PC-3 (cell line): ENCODE data around the gene COMTD1. TPM values are rescaled to one million over a fixed set of nuclear protein-coding genes. Genes with fewer than 3 reads are reported as not detected.

Experiments
- ATAC-seq: fragments of 200-7000 bp; cut with Tn5 transposase; 2 replicates; pipeline ENCODE4 v1.9.1; 2020; ENCODE audit warnings: mild to moderate bottlenecking, moderate library complexity
- BruUV-seq: library from RNA; stranded (reverse); fragments of 400-500 nt; replicated peaks from 2 replicates; lab custom pipeline; 2021; lab: Mats Ljungman, UMichigan
- CTCF ChIA-PET: fragments of 300-600 bp; sonication (Branson Sonifier 250); formaldehyde crosslinking; loops from one replicate; lab custom pipeline; 2022; ENCODE audit warnings: antibody characterized with exemption; lab: Charles Lee
- POLR2A ChIA-PET: fragments of 300-600 bp; sonication (Branson Sonifier 250); formaldehyde crosslinking; loops from one replicate; lab custom pipeline; 2022; ENCODE audit warnings: antibody characterized with exemption; ENCODE audit not compliant: unreplicated experiment; lab: Charles Lee
- DNase-seq: peaks from one replicate; pipeline ENCODE4 v3.0.0-alpha.2; 2015
- H2AFZ ChIP-seq: fragments of 300-600 bp; sonication (generic); 2 replicates; pipeline ENCODE4 v1.6.0; 2016; ENCODE audit warnings: antibody characterized with exemption, low read length
- H3F3A ChIP-seq: fragments of 300-600 bp; sonication (generic); one replicate; pipeline ENCODE4 v1.6.0; 2017; ENCODE audit warnings: antibody characterized with exemption, low read length, control low read depth, mild to moderate bottlenecking; ENCODE audit not compliant: unreplicated experiment
- H3K27ac ChIP-seq: fragments of 300-600 bp; sonication (generic); 2 replicates; pipeline ENCODE4 v1.5.1; 2016; ENCODE audit warnings: mild to moderate bottlenecking, low read length
- H3K27me3 ChIP-seq: fragments of 300-600 bp; sonication (generic); 2 replicates; pipeline ENCODE4 v1.6.1; 2016; ENCODE audit warnings: low read length, mixed read lengths
- H3K36me3 ChIP-seq: fragments of 300-600 bp; sonication (generic); 2 replicates; pipeline ENCODE4 v1.6.1; 2016; ENCODE audit warnings: low read depth, mixed run types, low read length, mixed read lengths
- H3K4me1 ChIP-seq: fragments of 300-600 bp; sonication (generic); 2 replicates; pipeline ENCODE4 v1.5.1; 2016; ENCODE audit warnings: low read length; ENCODE audit not compliant: insufficient read depth
- H3K4me2 ChIP-seq: fragments of 300-600 bp; sonication (generic); 2 replicates; pipeline ENCODE4 v1.6.0; 2016; ENCODE audit warnings: low read length
- H3K4me3 ChIP-seq: fragments of 300-600 bp; sonication (generic); 2 replicates; pipeline ENCODE4 v1.5.1; 2016; ENCODE audit warnings: mild to moderate bottlenecking, low read length, mixed read lengths
- H3K79me2 ChIP-seq: fragments of 300-600 bp; sonication (generic); 2 replicates; pipeline ENCODE4 v1.6.1; 2017; ENCODE audit warnings: low read length, mixed read lengths
- H3K9ac ChIP-seq: fragments of 300-600 bp; sonication (generic); 2 replicates; pipeline ENCODE4 v1.6.0; 2016; ENCODE audit warnings: mild to moderate bottlenecking, low read length
- H3K9me2 ChIP-seq: fragments of 300-600 bp; sonication (generic); replicated peaks from 2 replicates; pipeline ENCODE4 v1.6.1; 2016; ENCODE audit warnings: mixed run types, low read length, mixed read lengths
- H3K9me3 ChIP-seq: fragments of 300-600 bp; sonication (generic); 2 replicates; pipeline ENCODE4 v1.6.1; 2016; ENCODE audit warnings: low read length, mixed read lengths
- H4K20me1 ChIP-seq: fragments of 300-600 bp; sonication (generic); 2 replicates; pipeline ENCODE4 v1.6.1; 2016; ENCODE audit warnings: low read length, mixed read lengths
- CTCF ChIP-seq: fragments of 300-600 bp; sonication (generic); conservative IDR thresholded peaks from 2 replicates; pipeline ENCODE4 v1.5.1; 2017; ENCODE audit warnings: antibody characterized with exemption, low read depth, mild to moderate bottlenecking, low read length
- EZH2 ChIP-seq: fragments of 300-600 bp; sonication (generic); IDR thresholded peaks from one replicate; pipeline ENCODE4 v1.6.1; 2017; ENCODE audit warnings: antibody characterized with exemption, mild to moderate bottlenecking, low read length; ENCODE audit not compliant: unreplicated experiment
- EZH2phosphoT487 ChIP-seq: fragments of 300-600 bp; sonication (generic); IDR thresholded peaks from 2 replicates; pipeline ENCODE4 v1.6.1; 2018; ENCODE audit warnings: mild to moderate bottlenecking, antibody characterized with exemption, low read length, borderline replicate concordance
- intact Hi-C: fragments of 100-400 bp; cut with micrococcal nuclease; formaldehyde crosslinking; loops from 2 replicates; pipeline ENCODE4 v1.9.0; 2023
- total RNA-seq: library from RNA; depleted of rRNA; stranded (reverse); fragments of >200 nt; gene quantifications from 2 replicates; pipeline ENCODE4 v1.2.3, GENCODE V29; 2014

COMTD1 gene
- total RNA-seq, 1 experiment from 2014 or later = 183 TPM

GRCh38 chr10:75234683-75235374 lies 928 bp downstream of the COMTD1 start:
- no peaks in the 10 kb centered on the region for H3K27me3 ChIP-seq
- peak overlapping the region; percentile 71 for H3K27ac ChIP-seq
- H3K4me2 ChIP-seq = peak overlapping the region; percentile 93
- TF ChIP-seq CTCF = peak; percentile 58; the same call in 1 of the 2 replicates
- TF ChIP-seq EZH2 = no peak
- H3K9ac ChIP-seq = peak overlapping the region; percentile 81
- peaks cover 32% of the 10 kb centered on the region for H3F3A ChIP-seq
- intact Hi-C loops = loop anchor here (1.0 to 10.0 kb wide), 6 partner anchors 25 to 408 kb away; partner anchors contain the start of genes KAT6B and VDAC2
- POLR2A ChIA-PET = interaction anchor here (0.5 to 1.3 kb wide), 8 partner anchors 23 to 1104 kb away, joined by 3 to 25 read pairs (median 4); no protein-coding TSS in a partner anchor
- BruUV-seq = no TSS peak
- H3K9me3 ChIP-seq = no peaks in the 10 kb centered on the region
- CTCF ChIA-PET = interaction anchor here (0.6 to 6.8 kb wide), 16 partner anchors 12 to 131 kb away, joined by 3 to 170 read pairs (median 5); partner anchors contain the start of genes SAMD8 and VDAC2
- H3K9me2 ChIP-seq = no peaks in the 10 kb centered on the region
- ATAC-seq (peak; percentile 33), DNase-seq (peak; percentile 35)
- peaks cover 26% of the 10 kb centered on the region for H4K20me1 ChIP-seq
- H2AFZ ChIP-seq = peak overlapping the region; percentile 62
- peaks cover 42% of the 10 kb centered on the region for H3K4me1 ChIP-seq
- H3K79me2 ChIP-seq = peaks cover 20% of the 10 kb centered on the region
- H3K4me3 ChIP-seq = peak overlapping the region; percentile 72
- peaks cover 29% of the 10 kb centered on the region for H3K36me3 ChIP-seq

- Histone ChIP-seq H3K79me2 (peaks cover 24% of the 10 kb centered on the region), H4K20me1 (peaks cover 33% of the 10 kb centered on the region), H3K27me3 (no peaks in the 10 kb centered on the region), H3K4me1 (peaks cover 42% of the 10 kb centered on the region), H3F3A (peaks cover 39% of the 10 kb centered on the region), H3K9me2 (no peaks in the 10 kb centered on the region), H3K27ac (peak overlapping the region; percentile 71), H3K9ac (peak overlapping the region; percentile 81), H2AFZ (peak overlapping the region; percentile 62), H3K36me3 (peaks cover 36% of the 10 kb centered on the region), H3K4me3 (peak overlapping the region; percentile 72), H3K9me3 (no peaks in the 10 kb centered on the region), H3K4me2 (peak overlapping the region; percentile 93)
- no peak for TF ChIP-seq EZH2phosphoT487
- no peak for TF ChIP-seq EZH2
- TF ChIP-seq CTCF = no peak
- peak; percentile 69 for ATAC-seq
- intact Hi-C loops = loop anchor here (1.0 to 10.0 kb wide), 5 partner anchors 24 to 407 kb away; partner anchors contain the start of genes KAT6B and VDAC2
- POLR2A ChIA-PET = interaction anchor here (0.5 to 1.3 kb wide), 7 partner anchors 23 to 1104 kb away, joined by 3 to 25 read pairs (median 4); no protein-coding TSS in a partner anchor
- DNase-seq = peak; percentile 100
- BruUV-seq = no TSS peak
- CTCF ChIA-PET = interaction anchor here (0.6 to 6.8 kb wide), 14 partner anchors 12 to 990 kb away, joined by 3 to 170 read pairs (median 4); partner anchors contain the start of genes SAMD8 and VDAC2
Observed at GRCh38 chr10:75234017-75234682, 1.6 kb downstream of the COMTD1 start.
